ENCODE results near the gene PTCHD1. TPM values are rescaled to one million over a fixed set of nuclear protein-coding genes. Genes with fewer than 3 reads are reported as not detected.

The PTCHD1 gene
- total and polyA plus RNA-seq, 4 donors: under 0.01 to 0.02 (median under 0.01) TPM; not detected in 1

DNA sequence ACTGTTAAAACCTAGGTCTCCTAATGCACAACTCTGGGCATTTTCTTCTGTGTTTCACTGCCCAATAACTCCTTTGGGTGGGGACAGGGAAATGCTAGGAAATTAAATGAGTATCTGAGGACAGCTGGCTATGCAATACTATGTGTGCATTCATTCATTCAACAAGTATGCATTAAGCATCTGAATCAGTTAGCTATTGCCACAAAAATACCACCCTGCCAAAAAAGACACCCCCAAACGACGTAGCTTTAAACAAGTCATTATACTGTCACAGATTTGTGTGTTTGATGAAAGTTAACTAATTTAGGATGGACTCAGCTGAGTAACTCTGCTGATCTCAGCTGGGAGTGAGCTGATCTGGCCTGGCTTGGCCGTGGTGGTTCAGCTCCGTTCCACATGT is 29.8 kb upstream of the PTCHD1 start:
- Histone ChIP-seq H3K4me3 (ENCODE audit: low read depth in 1 of 3, low read length in 3 of 3) (no peak overlapping the region), H3K36me3 (ENCODE audit: control insufficient read depth in 4 of 4, insufficient read depth in 3 of 4, low read depth in 1 of 4, low read length in 3 of 4) (no peaks in the 10 kb centered on the region), H3K9me3 (ENCODE audit: control insufficient read depth in 4 of 4, low read length in 3 of 4) (no peaks in the 10 kb centered on the region), H3K27me3 (ENCODE audit: control insufficient read depth in 4 of 4, insufficient read depth in 4 of 4, low read length in 3 of 4) (peaks cover 0 to 2% (median 0%) of the 10 kb centered on the region in 4 donors), H3K9ac (ENCODE audit: low read depth in 1 of 2, low read length in 2 of 2) (no peak overlapping the region), H3K27ac (ENCODE audit: low read depth in 1 of 2, low read length in 2 of 2) (no peak overlapping the region), H3K4me1 (ENCODE audit: control insufficient read depth in 4 of 4, insufficient read depth in 4 of 4, low read length in 3 of 4) (no peaks in the 10 kb centered on the region)
- WGBS: 87% methylated on average over 4 of the region's 4 CpGs
- TF ChIP-seq HNF4A (conservative IDR thresholded peaks at IDR 0.05) (no peak), SP1 (IDR thresholded peaks at IDR 0.05) (no peak)
- no peak for DNase-seq (ENCODE audit: low spot score)

DNA sequence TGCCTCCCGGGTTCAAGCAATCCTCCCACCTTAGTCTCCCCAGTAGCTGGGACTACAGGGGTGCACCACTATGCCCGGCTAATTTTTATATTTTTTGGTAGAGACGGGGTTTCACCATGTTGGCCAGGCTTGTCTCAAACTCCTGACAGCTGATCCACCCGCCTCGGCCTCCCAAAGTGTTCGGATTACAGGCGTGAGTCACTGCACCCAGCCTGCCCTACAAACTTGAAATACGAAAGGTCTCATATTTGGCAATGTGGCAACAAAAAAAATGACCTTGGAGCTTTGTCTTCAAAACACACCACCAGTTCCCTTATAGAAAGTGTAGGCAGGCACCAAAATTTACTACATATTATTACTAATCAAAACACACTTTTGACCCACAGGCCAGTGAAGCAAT is 22.9 kb upstream of the PTCHD1 start:
- Histone ChIP-seq H3K36me3 (ENCODE audit: control insufficient read depth in 4 of 4, insufficient read depth in 3 of 4, low read depth in 1 of 4, low read length in 3 of 4) (no peaks in the 10 kb centered on the region), H3K9me3 (ENCODE audit: control insufficient read depth in 4 of 4, low read length in 3 of 4) (no peaks in the 10 kb centered on the region), H3K27me3 (ENCODE audit: control insufficient read depth in 4 of 4, insufficient read depth in 4 of 4, low read length in 3 of 4) (peaks cover 0 to 2% (median 0%) of the 10 kb centered on the region in 4 donors), H3K27ac (ENCODE audit: low read depth in 1 of 2, low read length in 2 of 2) (no peak overlapping the region), H3K9ac (ENCODE audit: low read depth in 1 of 2, low read length in 2 of 2) (no peak overlapping the region), H3K4me3 (ENCODE audit: low read depth in 1 of 3, low read length in 3 of 3) (no peak overlapping the region), H3K4me1 (ENCODE audit: control insufficient read depth in 4 of 4, insufficient read depth in 4 of 4, low read length in 3 of 4) (no peaks in the 10 kb centered on the region)
- WGBS: 93% methylated on average over 8 of the region's 8 CpGs
- DNase-seq (ENCODE audit: low spot score): no peak
- TF ChIP-seq, protein P1, sequence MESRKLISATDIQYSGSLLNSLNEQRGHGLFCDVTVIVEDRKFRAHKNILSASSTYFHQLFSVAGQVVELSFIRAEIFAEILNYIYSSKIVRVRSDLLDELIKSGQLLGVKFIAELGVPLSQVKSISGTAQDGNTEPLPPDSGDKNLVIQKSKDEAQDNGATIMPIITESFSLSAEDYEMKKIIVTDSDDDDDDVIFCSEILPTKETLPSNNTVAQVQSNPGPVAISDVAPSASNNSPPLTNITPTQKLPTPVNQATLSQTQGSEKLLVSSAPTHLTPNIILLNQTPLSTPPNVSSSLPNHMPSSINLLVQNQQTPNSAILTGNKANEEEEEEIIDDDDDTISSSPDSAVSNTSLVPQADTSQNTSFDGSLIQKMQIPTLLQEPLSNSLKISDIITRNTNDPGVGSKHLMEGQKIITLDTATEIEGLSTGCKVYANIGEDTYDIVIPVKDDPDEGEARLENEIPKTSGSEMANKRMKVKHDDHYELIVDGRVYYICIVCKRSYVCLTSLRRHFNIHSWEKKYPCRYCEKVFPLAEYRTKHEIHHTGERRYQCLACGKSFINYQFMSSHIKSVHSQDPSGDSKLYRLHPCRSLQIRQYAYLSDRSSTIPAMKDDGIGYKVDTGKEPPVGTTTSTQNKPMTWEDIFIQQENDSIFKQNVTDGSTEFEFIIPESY (IDR thresholded peaks at IDR 0.05): no peak
- TF ChIP-seq HNF4G (IDR thresholded peaks at IDR 0.05): no peak
- TF ChIP-seq FOXA1 (IDR thresholded peaks at IDR 0.05): no peak
- TF ChIP-seq, protein P2, sequence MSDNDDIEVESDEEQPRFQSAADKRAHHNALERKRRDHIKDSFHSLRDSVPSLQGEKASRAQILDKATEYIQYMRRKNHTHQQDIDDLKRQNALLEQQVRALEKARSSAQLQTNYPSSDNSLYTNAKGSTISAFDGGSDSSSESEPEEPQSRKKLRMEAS (IDR thresholded peaks at IDR 0.05): no peak
- TF ChIP-seq EGR1 (IDR thresholded peaks at IDR 0.05; ENCODE audit: low read depth in 2 of 2): no peak
- no peak for TF ChIP-seq TAF1 (conservative IDR thresholded peaks at IDR 0.05)
- no peak for TF ChIP-seq JUND (IDR thresholded peaks at IDR 0.05)
- TF ChIP-seq, protein P3, sequence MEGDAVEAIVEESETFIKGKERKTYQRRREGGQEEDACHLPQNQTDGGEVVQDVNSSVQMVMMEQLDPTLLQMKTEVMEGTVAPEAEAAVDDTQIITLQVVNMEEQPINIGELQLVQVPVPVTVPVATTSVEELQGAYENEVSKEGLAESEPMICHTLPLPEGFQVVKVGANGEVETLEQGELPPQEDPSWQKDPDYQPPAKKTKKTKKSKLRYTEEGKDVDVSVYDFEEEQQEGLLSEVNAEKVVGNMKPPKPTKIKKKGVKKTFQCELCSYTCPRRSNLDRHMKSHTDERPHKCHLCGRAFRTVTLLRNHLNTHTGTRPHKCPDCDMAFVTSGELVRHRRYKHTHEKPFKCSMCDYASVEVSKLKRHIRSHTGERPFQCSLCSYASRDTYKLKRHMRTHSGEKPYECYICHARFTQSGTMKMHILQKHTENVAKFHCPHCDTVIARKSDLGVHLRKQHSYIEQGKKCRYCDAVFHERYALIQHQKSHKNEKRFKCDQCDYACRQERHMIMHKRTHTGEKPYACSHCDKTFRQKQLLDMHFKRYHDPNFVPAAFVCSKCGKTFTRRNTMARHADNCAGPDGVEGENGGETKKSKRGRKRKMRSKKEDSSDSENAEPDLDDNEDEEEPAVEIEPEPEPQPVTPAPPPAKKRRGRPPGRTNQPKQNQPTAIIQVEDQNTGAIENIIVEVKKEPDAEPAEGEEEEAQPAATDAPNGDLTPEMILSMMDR (IDR thresholded peaks at IDR 0.05; ENCODE audit: low read depth, low read length, missing input control): no peak
- TF ChIP-seq GABPA (IDR thresholded peaks at IDR 0.05 in 1 of 2, conservative IDR thresholded peaks at IDR 0.05 in 1 of 2): no peak
- TF ChIP-seq, protein P4, sequence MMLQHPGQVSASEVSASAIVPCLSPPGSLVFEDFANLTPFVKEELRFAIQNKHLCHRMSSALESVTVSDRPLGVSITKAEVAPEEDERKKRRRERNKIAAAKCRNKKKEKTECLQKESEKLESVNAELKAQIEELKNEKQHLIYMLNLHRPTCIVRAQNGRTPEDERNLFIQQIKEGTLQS (IDR thresholded peaks at IDR 0.05): no peak
- no peak for TF ChIP-seq NR2F2 (IDR thresholded peaks at IDR 0.05)
- no peak for TF ChIP-seq RXRA (IDR thresholded peaks at IDR 0.05)
- no peak for TF ChIP-seq SP1 (IDR thresholded peaks at IDR 0.05)
- TF ChIP-seq, protein P5, sequence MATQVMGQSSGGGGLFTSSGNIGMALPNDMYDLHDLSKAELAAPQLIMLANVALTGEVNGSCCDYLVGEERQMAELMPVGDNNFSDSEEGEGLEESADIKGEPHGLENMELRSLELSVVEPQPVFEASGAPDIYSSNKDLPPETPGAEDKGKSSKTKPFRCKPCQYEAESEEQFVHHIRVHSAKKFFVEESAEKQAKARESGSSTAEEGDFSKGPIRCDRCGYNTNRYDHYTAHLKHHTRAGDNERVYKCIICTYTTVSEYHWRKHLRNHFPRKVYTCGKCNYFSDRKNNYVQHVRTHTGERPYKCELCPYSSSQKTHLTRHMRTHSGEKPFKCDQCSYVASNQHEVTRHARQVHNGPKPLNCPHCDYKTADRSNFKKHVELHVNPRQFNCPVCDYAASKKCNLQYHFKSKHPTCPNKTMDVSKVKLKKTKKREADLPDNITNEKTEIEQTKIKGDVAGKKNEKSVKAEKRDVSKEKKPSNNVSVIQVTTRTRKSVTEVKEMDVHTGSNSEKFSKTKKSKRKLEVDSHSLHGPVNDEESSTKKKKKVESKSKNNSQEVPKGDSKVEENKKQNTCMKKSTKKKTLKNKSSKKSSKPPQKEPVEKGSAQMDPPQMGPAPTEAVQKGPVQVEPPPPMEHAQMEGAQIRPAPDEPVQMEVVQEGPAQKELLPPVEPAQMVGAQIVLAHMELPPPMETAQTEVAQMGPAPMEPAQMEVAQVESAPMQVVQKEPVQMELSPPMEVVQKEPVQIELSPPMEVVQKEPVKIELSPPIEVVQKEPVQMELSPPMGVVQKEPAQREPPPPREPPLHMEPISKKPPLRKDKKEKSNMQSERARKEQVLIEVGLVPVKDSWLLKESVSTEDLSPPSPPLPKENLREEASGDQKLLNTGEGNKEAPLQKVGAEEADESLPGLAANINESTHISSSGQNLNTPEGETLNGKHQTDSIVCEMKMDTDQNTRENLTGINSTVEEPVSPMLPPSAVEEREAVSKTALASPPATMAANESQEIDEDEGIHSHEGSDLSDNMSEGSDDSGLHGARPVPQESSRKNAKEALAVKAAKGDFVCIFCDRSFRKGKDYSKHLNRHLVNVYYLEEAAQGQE (IDR thresholded peaks at IDR 0.05): no peak
- no peak for TF ChIP-seq HNF4A (conservative IDR thresholded peaks at IDR 0.05)
- TF ChIP-seq FOXA2 (IDR thresholded peaks at IDR 0.05): no peak
- TF ChIP-seq YY1 (IDR thresholded peaks at IDR 0.05): no peak
- TF ChIP-seq RAD21 (IDR thresholded peaks at IDR 0.05): no peak
